Measurements from ENCODE around the gene CACUL1. TPM values are rescaled to one million over a fixed set of nuclear protein-coding genes. Genes with fewer than 3 reads are reported as not detected.
"Not testable (repeated sequence)": the region's sequence is repeated elsewhere in the genome, so short reads cannot be mapped to it uniquely, and the experiment has no call there.

Gene CACUL1
- polyA plus RNA-seq, 1 experiment: 15.3 TPM

DNA sequence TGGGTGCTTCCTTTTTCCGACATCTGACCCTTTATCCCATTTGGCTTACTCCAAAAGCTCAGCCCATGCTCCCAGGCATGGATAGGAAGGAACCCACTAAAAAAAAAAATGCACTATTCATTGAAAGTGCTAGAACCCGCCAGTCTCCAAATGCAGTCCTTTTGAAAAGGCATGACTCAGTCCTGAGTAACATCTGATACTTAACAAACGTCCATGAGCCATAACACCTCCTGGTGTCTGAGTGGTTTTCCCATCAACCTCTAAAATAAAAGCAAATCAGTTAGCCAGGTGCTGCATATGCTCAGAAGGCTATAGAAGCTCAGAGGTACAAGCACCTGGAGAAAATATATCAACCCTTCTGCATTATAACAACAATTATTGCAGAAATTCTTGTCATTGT is 45.0 kb upstream of the CACUL1 start:
- no peak for DNase-seq (ENCODE audit: low read depth, low spot score)
- H3K27me3 ChIP-seq (ENCODE audit: control insufficient read depth, insufficient read depth, low read length): peaks cover 2% of the 10 kb centered on the region
- ChIA-PET POLR2A (no interaction called here), CTCF (interaction anchor here (2.2 kb wide), 1 partner anchor 231 kb away, joined by 13 read pairs; no protein-coding TSS in a partner anchor)
- TF ChIP-seq, protein P1, sequence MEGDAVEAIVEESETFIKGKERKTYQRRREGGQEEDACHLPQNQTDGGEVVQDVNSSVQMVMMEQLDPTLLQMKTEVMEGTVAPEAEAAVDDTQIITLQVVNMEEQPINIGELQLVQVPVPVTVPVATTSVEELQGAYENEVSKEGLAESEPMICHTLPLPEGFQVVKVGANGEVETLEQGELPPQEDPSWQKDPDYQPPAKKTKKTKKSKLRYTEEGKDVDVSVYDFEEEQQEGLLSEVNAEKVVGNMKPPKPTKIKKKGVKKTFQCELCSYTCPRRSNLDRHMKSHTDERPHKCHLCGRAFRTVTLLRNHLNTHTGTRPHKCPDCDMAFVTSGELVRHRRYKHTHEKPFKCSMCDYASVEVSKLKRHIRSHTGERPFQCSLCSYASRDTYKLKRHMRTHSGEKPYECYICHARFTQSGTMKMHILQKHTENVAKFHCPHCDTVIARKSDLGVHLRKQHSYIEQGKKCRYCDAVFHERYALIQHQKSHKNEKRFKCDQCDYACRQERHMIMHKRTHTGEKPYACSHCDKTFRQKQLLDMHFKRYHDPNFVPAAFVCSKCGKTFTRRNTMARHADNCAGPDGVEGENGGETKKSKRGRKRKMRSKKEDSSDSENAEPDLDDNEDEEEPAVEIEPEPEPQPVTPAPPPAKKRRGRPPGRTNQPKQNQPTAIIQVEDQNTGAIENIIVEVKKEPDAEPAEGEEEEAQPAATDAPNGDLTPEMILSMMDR (IDR thresholded peaks at IDR 0.05; ENCODE audit: low read depth, low read length): no peak
- H3K4me3 ChIP-seq (ENCODE audit: low read depth, low read length): no peak overlapping the region
- H3K9me3 ChIP-seq (ENCODE audit: control insufficient read depth, insufficient read depth, low read length): no peaks in the 10 kb centered on the region
- H3K27ac ChIP-seq (ENCODE audit: low read depth, low read length): no peak overlapping the region

DNA sequence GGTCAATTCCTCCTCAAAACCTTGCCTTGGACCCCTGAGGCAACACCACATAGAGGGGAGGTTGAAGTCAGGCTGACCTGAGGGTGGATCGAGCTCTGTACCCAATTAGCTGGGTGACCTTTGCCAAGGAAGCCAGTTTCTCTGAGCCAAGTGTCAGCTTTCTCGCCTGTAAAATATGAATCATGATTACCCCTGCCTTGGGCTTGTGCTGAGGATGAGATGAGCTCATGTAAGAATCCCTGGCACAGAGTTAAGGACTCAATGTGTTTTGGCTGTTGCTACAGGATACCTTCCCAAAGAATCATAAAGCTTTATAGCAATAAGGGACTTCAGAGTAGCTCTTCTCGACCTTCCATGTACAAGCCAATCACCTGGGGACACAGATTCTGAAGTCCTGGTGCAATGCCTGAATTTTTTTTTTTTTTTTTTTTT is 43.5 kb upstream of the CACUL1 start:
- Histone ChIP-seq H3K9me3 (ENCODE audit: control insufficient read depth, insufficient read depth, low read length) (no peaks in the 10 kb centered on the region), H3K4me3 (ENCODE audit: low read depth, low read length) (no peak overlapping the region), H3K27ac (ENCODE audit: low read depth, low read length) (no peak overlapping the region), H3K27me3 (ENCODE audit: control insufficient read depth, insufficient read depth, low read length) (peaks cover 2% of the 10 kb centered on the region)
- POLR2A ChIA-PET: interaction anchor here (0.6 kb wide), 1 partner anchor 61 kb away, joined by 5 read pairs; no protein-coding TSS in a partner anchor
- DNase-seq (ENCODE audit: low read depth, low spot score): no peak
- TF ChIP-seq, protein P1 (IDR thresholded peaks at IDR 0.05; ENCODE audit: low read depth, low read length): no peak
- CTCF ChIA-PET: interaction anchor here (0.6 to 1.0 kb wide), 2 partner anchors 221 to 230 kb away, joined by 3 to 5 read pairs; no protein-coding TSS in a partner anchor

DNA sequence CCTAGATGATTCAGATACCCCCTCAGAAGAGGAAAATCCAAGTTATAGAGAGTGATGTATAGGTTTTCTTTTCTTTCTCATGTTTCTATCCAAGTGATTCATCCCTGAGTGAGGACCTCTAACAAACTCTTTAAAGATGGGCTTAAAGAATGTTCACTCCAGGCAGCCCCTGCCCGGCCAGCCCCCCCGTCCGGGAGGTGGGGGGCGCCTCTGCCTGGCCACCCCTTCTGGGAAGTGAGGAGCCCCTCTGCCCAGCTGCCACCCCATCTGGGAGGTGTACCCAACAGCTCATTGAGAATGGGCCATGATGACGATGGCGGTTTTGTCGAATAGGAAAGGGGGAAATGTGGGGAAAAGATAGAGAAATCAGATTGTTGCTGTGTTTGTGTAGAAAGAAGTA is 40.2 kb upstream of the CACUL1 start:
- H3K27me3 ChIP-seq (ENCODE audit: control insufficient read depth, insufficient read depth, low read length); H3K9me3 ChIP-seq (ENCODE audit: control insufficient read depth, insufficient read depth, low read length); DNase-seq (ENCODE audit: low read depth, low spot score); H3K4me3 ChIP-seq (ENCODE audit: low read depth, low read length); CTCF ChIA-PET; H3K27ac ChIP-seq (ENCODE audit: low read depth, low read length); POLR2A ChIA-PET: not testable (repeated sequence)

DNA sequence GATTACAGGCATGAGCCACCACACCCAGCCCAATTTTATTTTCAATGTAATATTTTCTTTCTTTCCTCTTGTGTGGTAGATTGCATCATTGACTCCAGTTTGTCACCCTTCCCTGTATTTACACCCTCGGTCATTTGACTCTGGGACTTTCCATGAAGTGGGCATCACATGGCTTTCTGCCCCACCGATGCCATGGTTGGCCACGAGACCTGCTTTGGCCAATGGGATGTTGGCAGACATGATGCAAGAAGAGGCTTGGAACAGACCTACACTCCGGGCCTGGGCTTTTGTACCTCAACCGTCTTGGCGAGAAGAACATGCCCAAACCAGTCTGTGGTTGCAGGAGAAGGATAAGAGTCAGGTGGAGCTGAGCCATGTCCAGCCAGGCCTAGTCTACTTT is 38.8 kb upstream of the CACUL1 start:
- no peaks in the 10 kb centered on the region for H3K27me3 ChIP-seq (ENCODE audit: control insufficient read depth, insufficient read depth, low read length)
- no peak overlapping the region for H3K4me3 ChIP-seq (ENCODE audit: low read depth, low read length)
- DNase-seq (ENCODE audit: low read depth, low spot score): no peak
- CTCF ChIA-PET: interaction anchor here (0.7 kb wide), 1 partner anchor 754 kb away, joined by 3 read pairs; no protein-coding TSS in a partner anchor
- no peaks in the 10 kb centered on the region for H3K9me3 ChIP-seq (ENCODE audit: control insufficient read depth, insufficient read depth, low read length)
- TF ChIP-seq, protein P1 (IDR thresholded peaks at IDR 0.05; ENCODE audit: low read depth, low read length): no peak
- no peak overlapping the region for H3K27ac ChIP-seq (ENCODE audit: low read depth, low read length)
- POLR2A ChIA-PET: no interaction called here

DNA sequence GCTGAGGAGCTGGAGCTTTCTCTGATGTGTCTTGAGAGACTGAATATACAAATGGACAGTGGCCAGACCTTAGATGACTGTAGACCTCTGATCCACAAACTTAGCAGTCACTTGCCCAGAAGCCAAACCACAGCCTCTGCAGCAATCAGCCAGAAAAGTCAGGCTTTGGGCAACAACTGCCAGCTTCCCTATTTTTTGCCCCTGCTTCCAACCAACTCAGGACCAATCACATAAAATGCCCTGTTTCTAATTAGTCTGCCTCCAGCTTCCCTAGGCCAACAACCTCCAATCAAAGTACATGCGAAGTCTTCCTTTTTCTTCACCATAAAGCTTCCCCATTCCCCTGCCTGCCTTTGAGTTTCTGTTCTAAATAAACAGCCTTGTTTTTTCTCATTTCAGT is 37.8 kb upstream of the CACUL1 start:
- Histone ChIP-seq H3K9me3 (ENCODE audit: control insufficient read depth, insufficient read depth, low read length) (no peaks in the 10 kb centered on the region), H3K4me3 (ENCODE audit: low read depth, low read length) (no peak overlapping the region), H3K27ac (ENCODE audit: low read depth, low read length) (no peak overlapping the region), H3K27me3 (ENCODE audit: control insufficient read depth, insufficient read depth, low read length) (no peaks in the 10 kb centered on the region)
- ChIA-PET CTCF (no interaction called here), POLR2A (no interaction called here)
- TF ChIP-seq, protein P1 (IDR thresholded peaks at IDR 0.05; ENCODE audit: low read depth, low read length): no peak
- DNase-seq (ENCODE audit: low read depth, low spot score): no peak

DNA sequence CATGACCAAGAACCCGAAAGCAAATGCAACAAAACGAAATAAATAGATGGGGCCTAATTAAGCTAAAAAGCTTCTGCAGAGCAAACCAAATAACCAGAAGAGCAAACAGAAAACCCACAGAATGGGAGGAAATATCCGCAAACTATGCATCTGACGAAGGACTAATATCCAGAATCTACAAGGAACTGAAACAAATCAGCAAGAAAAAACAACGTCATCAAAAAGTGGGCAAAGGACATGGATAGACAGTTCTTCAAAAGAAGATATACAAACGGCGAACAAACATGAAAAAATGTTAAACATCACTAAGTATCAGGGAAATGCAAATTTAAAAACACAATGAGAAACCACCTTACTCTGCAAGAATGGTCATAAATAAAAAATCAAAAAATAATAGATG is 35.3 kb upstream of the CACUL1 start:
- TF ChIP-seq, protein P1 (IDR thresholded peaks at IDR 0.05; ENCODE audit: low read depth, low read length): no peak
- H3K9me3 ChIP-seq (ENCODE audit: control insufficient read depth, insufficient read depth, low read length): no peaks in the 10 kb centered on the region
- POLR2A ChIA-PET: no interaction called here
- CTCF ChIA-PET: no interaction called here
- no peak for DNase-seq (ENCODE audit: low read depth, low spot score)
- no peak overlapping the region for H3K27ac ChIP-seq (ENCODE audit: low read depth, low read length)
- H3K4me3 ChIP-seq (ENCODE audit: low read depth, low read length): no peak overlapping the region
- H3K27me3 ChIP-seq (ENCODE audit: control insufficient read depth, insufficient read depth, low read length): no peaks in the 10 kb centered on the region

Measured in AG04450 (cell line).